Endodermal cell (in vitro differentiated cells): ENCODE measurements around the gene PPP2R3C. TPM values are rescaled to one million over a fixed set of nuclear protein-coding genes. Genes with fewer than 3 reads are reported as not detected.
A peak's percentile ranks its signal among the peaks of the same experiment; 100 is the strongest.

ENCODE experiments used
- DNase-seq: peaks from one replicate; pipeline ENCODE4 v3.0.0-alpha.2; 2017
- H3K27ac ChIP-seq: 2 replicates; pipeline ENCODE4 v1.5.1; 2013; ENCODE audit warnings: mild to moderate bottlenecking, low read depth, low read length, moderate library complexity
- H3K27me3 ChIP-seq: 2 replicates; pipeline ENCODE4 v1.6.1; 2013; ENCODE audit warnings: mild to moderate bottlenecking, low read length, moderate library complexity; ENCODE audit not compliant: insufficient read depth, control insufficient read depth, poor library complexity, severe bottlenecking
- H3K36me3 ChIP-seq: 2 replicates; pipeline ENCODE4 v1.7.0; 2013; ENCODE audit warnings: mild to moderate bottlenecking, low read length, moderate library complexity; ENCODE audit not compliant: control insufficient read depth, insufficient read depth
- H3K4me1 ChIP-seq: one replicate; pipeline ENCODE4 v1.7.0; 2013; ENCODE audit warnings: low read length; ENCODE audit not compliant: control insufficient read depth, insufficient read depth
- H3K4me3 ChIP-seq: 2 replicates; pipeline ENCODE4 v1.5.1; 2013; ENCODE audit warnings: mild to moderate bottlenecking, low read length, moderate library complexity
- H3K9ac ChIP-seq: 2 replicates; pipeline ENCODE4 v1.6.1; 2013; ENCODE audit warnings: mild to moderate bottlenecking, low read length, moderate library complexity; ENCODE audit not compliant: poor library complexity, severe bottlenecking; ENCODE audit errors: extremely low read depth
- H3K9me3 ChIP-seq: 2 replicates; pipeline ENCODE4 v1.6.1; 2013; ENCODE audit warnings: mild to moderate bottlenecking, low read length, moderate library complexity; ENCODE audit not compliant: control insufficient read depth
- H3K27ac Mint-ChIP-seq: 2 replicates; pipeline ENCODE4 v1.8.0; 2020; ENCODE audit warnings: mixed read lengths
- H3K27me3 Mint-ChIP-seq: 2 replicates; pipeline ENCODE4 v1.8.0; 2021; ENCODE audit warnings: mild to moderate bottlenecking, mixed read lengths; ENCODE audit not compliant: insufficient read depth
- H3K36me3 Mint-ChIP-seq: 2 replicates; pipeline ENCODE4 v1.8.0; 2020; ENCODE audit warnings: low read depth, mixed read lengths
- H3K4me1 Mint-ChIP-seq: 2 replicates; pipeline ENCODE4 v1.8.0; 2020; ENCODE audit warnings: mixed read lengths
- H3K4me3 Mint-ChIP-seq: 2 replicates; pipeline ENCODE4 v1.8.0; 2020; ENCODE audit warnings: mild to moderate bottlenecking, moderate library complexity, mixed read lengths
- H3K9me3 Mint-ChIP-seq: 2 replicates; pipeline ENCODE4 v1.8.0; 2020; ENCODE audit warnings: mild to moderate bottlenecking, mixed read lengths
- WGBS, 2 experiments: methylation state at CpG; one replicate each; pipeline versions ENCODE4 v1.1.5 to v1.1.7; 2013; ENCODE audit warnings: missing lambda C conversion rate in 2 of 2, mixed read lengths in 1 of 2; ENCODE audit not compliant: insufficient coverage in 1 of 2, insufficient read length in 1 of 2; 5-methylcytosine and 5-hydroxymethylcytosine counted together
- total RNA-seq, 2 donors: library from RNA; stranded (reverse); fragmentation: NEBNext Ultra II Directional in 1 of 2; extraction: Animal tissue kit (Norgen Biotek cat#: 25700) in 1 of 2; gene quantifications; 2 replicates in 1 of 2; 3 replicates in 1 of 2; pipeline ENCODE4 v1.2.1, GENCODE V29; 2021
- TF ChIP-seq, protein P1 (sequence below): fragments of 200-600 bp; sonication (generic); conservative IDR thresholded peaks from 2 replicates; pipeline ENCODE4 v1.5.0; 2021; ENCODE audit warnings: antibody characterized with exemption, mild to moderate bottlenecking

PPP2R3C gene
- total RNA-seq, 2 donors from 2014 or later: 18.6 to 36.8 TPM

- H3K9ac ChIP-seq: no peak overlapping the region
- WGBS, 2 experiments: 89% methylated on average over 2 of the region's 2 CpGs; no CpG with 5 or more reads in 1 of the 2 experiments
- no peaks in the 10 kb centered on the region for H3K27me3 ChIP-seq
- H3K4me1 Mint-ChIP-seq: peaks cover 12% of the 10 kb centered on the region
- peaks cover 51% of the 10 kb centered on the region for H3K36me3 Mint-ChIP-seq
- H3K9me3 ChIP-seq: no peaks in the 10 kb centered on the region
- H3K4me1 ChIP-seq: no peaks in the 10 kb centered on the region
- no peak overlapping the region for H3K27ac ChIP-seq
- TF ChIP-seq, protein P1, sequence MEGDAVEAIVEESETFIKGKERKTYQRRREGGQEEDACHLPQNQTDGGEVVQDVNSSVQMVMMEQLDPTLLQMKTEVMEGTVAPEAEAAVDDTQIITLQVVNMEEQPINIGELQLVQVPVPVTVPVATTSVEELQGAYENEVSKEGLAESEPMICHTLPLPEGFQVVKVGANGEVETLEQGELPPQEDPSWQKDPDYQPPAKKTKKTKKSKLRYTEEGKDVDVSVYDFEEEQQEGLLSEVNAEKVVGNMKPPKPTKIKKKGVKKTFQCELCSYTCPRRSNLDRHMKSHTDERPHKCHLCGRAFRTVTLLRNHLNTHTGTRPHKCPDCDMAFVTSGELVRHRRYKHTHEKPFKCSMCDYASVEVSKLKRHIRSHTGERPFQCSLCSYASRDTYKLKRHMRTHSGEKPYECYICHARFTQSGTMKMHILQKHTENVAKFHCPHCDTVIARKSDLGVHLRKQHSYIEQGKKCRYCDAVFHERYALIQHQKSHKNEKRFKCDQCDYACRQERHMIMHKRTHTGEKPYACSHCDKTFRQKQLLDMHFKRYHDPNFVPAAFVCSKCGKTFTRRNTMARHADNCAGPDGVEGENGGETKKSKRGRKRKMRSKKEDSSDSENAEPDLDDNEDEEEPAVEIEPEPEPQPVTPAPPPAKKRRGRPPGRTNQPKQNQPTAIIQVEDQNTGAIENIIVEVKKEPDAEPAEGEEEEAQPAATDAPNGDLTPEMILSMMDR: no peak
- H3K9me3 Mint-ChIP-seq: no peaks in the 10 kb centered on the region
- H3K4me3 Mint-ChIP-seq: no peak overlapping the region
- DNase-seq: no peak
- no peak overlapping the region for H3K4me3 ChIP-seq
- H3K36me3 ChIP-seq: peaks cover 59% of the 10 kb centered on the region
- H3K27me3 Mint-ChIP-seq: no peaks in the 10 kb centered on the region
- H3K27ac Mint-ChIP-seq: no peak overlapping the region
Observed at GRCh38 chr14:35052637-35053036, 69.2 kb downstream of the PPP2R3C start.

- Mint-ChIP-seq H3K9me3 (no peaks in the 10 kb centered on the region), H3K27me3 (no peaks in the 10 kb centered on the region), H3K4me1 (peaks cover 13% of the 10 kb centered on the region), H3K36me3 (peaks cover 50% of the 10 kb centered on the region), H3K4me3 (no peak overlapping the region), H3K27ac (no peak overlapping the region)
- no peak overlapping the region for H3K4me3 ChIP-seq
- no peak for DNase-seq
- H3K4me1 ChIP-seq: no peaks in the 10 kb centered on the region
- H3K27ac ChIP-seq: no peak overlapping the region
- H3K9ac ChIP-seq: no peak overlapping the region
- H3K36me3 ChIP-seq: peaks cover 52% of the 10 kb centered on the region
- H3K9me3 ChIP-seq: no peaks in the 10 kb centered on the region
- 75% methylated on average over 1 of the region's 1 CpG for WGBS, 2 experiments
- TF ChIP-seq, protein P1: no peak
- H3K27me3 ChIP-seq: no peaks in the 10 kb centered on the region
Observed at GRCh38 chr14:35051796-35052195, 70.0 kb downstream of the PPP2R3C start.

GRCh38 chr14:35050652-35051051 lies 71.1 kb downstream of the PPP2R3C start:
- H3K36me3 Mint-ChIP-seq: peaks cover 48% of the 10 kb centered on the region
- no peaks in the 10 kb centered on the region for H3K27me3 ChIP-seq
- DNase-seq: no peak
- no peak overlapping the region for H3K27ac ChIP-seq
- no peak overlapping the region for H3K4me3 ChIP-seq
- TF ChIP-seq, protein P1: no peak
- no peak overlapping the region for H3K4me3 Mint-ChIP-seq
- 88 to 97% methylated on average over 1 of the region's 1 CpG for WGBS, 2 experiments
- H3K36me3 ChIP-seq: peaks cover 44% of the 10 kb centered on the region
- no peaks in the 10 kb centered on the region for H3K9me3 ChIP-seq
- H3K4me1 Mint-ChIP-seq: peaks cover 15% of the 10 kb centered on the region
- no peaks in the 10 kb centered on the region for H3K4me1 ChIP-seq
- no peak overlapping the region for H3K9ac ChIP-seq
- H3K27me3 Mint-ChIP-seq: no peaks in the 10 kb centered on the region
- no peaks in the 10 kb centered on the region for H3K9me3 Mint-ChIP-seq
- peak overlapping the region; percentile 64 for H3K27ac Mint-ChIP-seq
